GM23338 (cell line): ENCODE results near the gene HIBADH.

Experiments used
- CTCF ChIP-seq, 2 experiments: fragments of 200-600 bp in 1 of 2; sonication (generic) in 1 of 2; conservative IDR thresholded peaks; 2 replicates each; pipeline versions ENCODE4 v1.5.1 to v1.6.1; 2016 to 2017; ENCODE audit warnings: antibody characterized with exemption in 2 of 2, low read depth in 2 of 2, mild to moderate bottlenecking in 2 of 2, moderate library complexity in 1 of 2
- ETS1 ChIP-seq: IDR thresholded peaks from 2 replicates; pipeline ENCODE4 v1.6.1; 2016; ENCODE audit warnings: antibody characterized with exemption
- EZH2 ChIP-seq: fragments of 200-600 bp; sonication (generic); IDR thresholded peaks from one replicate; pipeline ENCODE4 v1.8.0; 2017; ENCODE audit warnings: antibody characterized with exemption, mild to moderate bottlenecking, low read depth; ENCODE audit not compliant: unreplicated experiment
- EZH2phosphoT487 ChIP-seq: fragments of 200-600 bp; sonication (generic); IDR thresholded peaks from one replicate; pipeline ENCODE4 v1.8.1; 2018; ENCODE audit warnings: antibody characterized with exemption; ENCODE audit not compliant: unreplicated experiment
- JUNB ChIP-seq: IDR thresholded peaks from one replicate; pipeline ENCODE4 v1.6.1; 2016; ENCODE audit warnings: antibody characterized with exemption; ENCODE audit not compliant: unreplicated experiment
- POLR2AphosphoS5 ChIP-seq: IDR thresholded peaks from 2 replicates; pipeline ENCODE4 v1.6.1; 2016; ENCODE audit warnings: antibody characterized with exemption, low read depth
- REST ChIP-seq: IDR thresholded peaks from one replicate; pipeline ENCODE4 v1.6.1; 2018; ENCODE audit warnings: antibody characterized with exemption; ENCODE audit not compliant: unreplicated experiment

GRCh38 chr7:27686315-27686714 lies 23.6 kb upstream of the HIBADH start:
- no peak for TF ChIP-seq CTCF (conservative IDR thresholded peaks at IDR 0.05; ENCODE audit: low read depth in 2 of 2)
- TF ChIP-seq EZH2, result no peak
- TF ChIP-seq REST, result no peak
- TF ChIP-seq EZH2phosphoT487, result no peak
- TF ChIP-seq POLR2AphosphoS5, result no peak
- no peak for TF ChIP-seq ETS1
- no peak for TF ChIP-seq JUNB
